Colonic mucosa (tissue), 4 donors: ENCODE results near the gene NAT10. TPM values are rescaled to one million over a fixed set of nuclear protein-coding genes. Genes with fewer than 3 reads are reported as not detected.

Source experiments
- DNase-seq: peaks from one replicate; pipeline ENCODE4 v3.0.0-alpha.2; 2020
- H3K27ac ChIP-seq: fragments of 200-600 bp; one replicate; pipeline ENCODE4 v1.8.0; 2021
- H3K27me3 ChIP-seq: fragments of 200-600 bp; one replicate; pipeline ENCODE4 v1.8.0; 2021
- H3K36me3 ChIP-seq: fragments of 200-600 bp; one replicate; pipeline ENCODE4 v1.8.0; 2021
- H3K4me1 ChIP-seq: fragments of 200-600 bp; one replicate; pipeline ENCODE4 v1.8.0; 2021; ENCODE audit warnings: mild to moderate bottlenecking
- H3K4me3 ChIP-seq: fragments of 200-600 bp; one replicate; pipeline ENCODE4 v1.8.0; 2021
- H3K9ac ChIP-seq, 2 donors: one replicate each; pipeline ENCODE4 v1.7.0; 2013; ENCODE audit warnings: control low read depth in 2 of 2, low read depth in 2 of 2, low read length in 2 of 2
- H3K9me3 ChIP-seq: fragments of 200-600 bp; one replicate; pipeline ENCODE4 v1.8.0; 2021
- intact Hi-C: fragments of 100-400 bp; cut with DNase I; formaldehyde crosslinking; loops from one replicate; pipeline ENCODE4 v1.14.1; 2022
- total RNA-seq, 2 donors: library from RNA; stranded (reverse); fragmentation: NEBNext Ultra II Directional in 1 of 2; extraction: Animal tissue kit (Norgen Biotek cat#: 25700) in 1 of 2; gene quantifications; one replicate each; pipeline ENCODE4 v1.2.1, GENCODE V29; 2021
- TF ChIP-seq, protein P1 (sequence below): fragments of 200-600 bp; IDR thresholded peaks from one replicate; pipeline ENCODE4 v1.8.0; 2022; ENCODE audit warnings: antibody characterized with exemption, mild to moderate bottlenecking
- donor health status: healthy.
- donor health status: DM: no; HTN: no; CAD: no.
- donor health status: DM: no; HTN: no; CAD: no.

The NAT10 gene
- total RNA-seq, 2 donors from 2014 or later, result 24.1 to 48.0 TPM

DNA sequence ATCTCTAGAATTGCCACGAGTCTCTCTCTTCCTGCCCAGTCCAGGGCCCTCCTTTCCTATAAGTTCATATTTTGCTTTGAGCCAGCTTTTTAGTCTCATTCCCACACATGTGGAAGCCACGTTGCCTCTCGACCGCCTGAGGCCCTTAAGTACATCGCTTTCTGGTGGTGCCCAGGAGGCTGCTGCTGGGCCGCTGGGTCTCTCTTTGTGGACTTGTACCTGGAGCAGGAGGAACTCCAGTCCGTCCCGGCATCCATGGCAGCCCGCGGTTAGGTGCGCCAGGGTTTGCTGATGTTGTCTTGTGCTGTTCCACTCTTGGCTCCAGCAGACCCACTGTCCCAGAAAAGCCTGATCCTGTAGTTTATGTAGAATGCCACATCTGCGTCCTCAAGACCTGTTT is 41.0 kb downstream of the NAT10 start:
- Histone ChIP-seq H3K4me3 (no peak overlapping the region), H3K9me3 (no peaks in the 10 kb centered on the region), H3K36me3 (peaks cover 27% of the 10 kb centered on the region), H3K4me1 (no peaks in the 10 kb centered on the region), H3K27ac (no peak overlapping the region), H3K27me3 (no peaks in the 10 kb centered on the region), H3K9ac (no peak overlapping the region)
- no peak for DNase-seq
- intact Hi-C loops, result no loop called here
- TF ChIP-seq, protein P1, sequence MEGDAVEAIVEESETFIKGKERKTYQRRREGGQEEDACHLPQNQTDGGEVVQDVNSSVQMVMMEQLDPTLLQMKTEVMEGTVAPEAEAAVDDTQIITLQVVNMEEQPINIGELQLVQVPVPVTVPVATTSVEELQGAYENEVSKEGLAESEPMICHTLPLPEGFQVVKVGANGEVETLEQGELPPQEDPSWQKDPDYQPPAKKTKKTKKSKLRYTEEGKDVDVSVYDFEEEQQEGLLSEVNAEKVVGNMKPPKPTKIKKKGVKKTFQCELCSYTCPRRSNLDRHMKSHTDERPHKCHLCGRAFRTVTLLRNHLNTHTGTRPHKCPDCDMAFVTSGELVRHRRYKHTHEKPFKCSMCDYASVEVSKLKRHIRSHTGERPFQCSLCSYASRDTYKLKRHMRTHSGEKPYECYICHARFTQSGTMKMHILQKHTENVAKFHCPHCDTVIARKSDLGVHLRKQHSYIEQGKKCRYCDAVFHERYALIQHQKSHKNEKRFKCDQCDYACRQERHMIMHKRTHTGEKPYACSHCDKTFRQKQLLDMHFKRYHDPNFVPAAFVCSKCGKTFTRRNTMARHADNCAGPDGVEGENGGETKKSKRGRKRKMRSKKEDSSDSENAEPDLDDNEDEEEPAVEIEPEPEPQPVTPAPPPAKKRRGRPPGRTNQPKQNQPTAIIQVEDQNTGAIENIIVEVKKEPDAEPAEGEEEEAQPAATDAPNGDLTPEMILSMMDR, result no peak

DNA sequence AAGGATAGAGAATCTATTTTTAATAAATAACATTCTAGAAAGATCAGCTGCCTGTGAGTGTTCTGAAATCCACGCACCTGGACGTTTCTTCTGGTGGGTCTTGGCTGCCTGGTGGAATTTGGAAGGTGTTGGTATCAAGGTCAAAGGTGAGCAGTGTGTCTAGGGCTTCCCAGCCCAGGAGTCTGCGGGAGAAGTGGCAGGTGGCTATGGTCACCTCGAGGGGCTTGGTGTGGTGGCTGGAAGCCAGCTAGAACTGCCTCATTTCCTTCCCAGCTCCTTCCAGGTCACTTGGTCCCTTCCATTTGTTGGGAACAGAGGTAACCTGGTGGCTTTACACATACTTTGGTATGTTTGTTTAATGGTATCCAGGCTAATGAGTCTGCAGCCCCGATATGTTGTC is 41.4 kb downstream of the NAT10 start:
- no peak overlapping the region for H3K4me3 ChIP-seq
- H3K9ac ChIP-seq, result no peak overlapping the region
- intact Hi-C loops, result no loop called here
- no peaks in the 10 kb centered on the region for H3K27me3 ChIP-seq
- no peak for DNase-seq
- H3K27ac ChIP-seq, result no peak overlapping the region
- TF ChIP-seq, protein P1, result no peak
- peaks cover 27% of the 10 kb centered on the region for H3K36me3 ChIP-seq
- no peaks in the 10 kb centered on the region for H3K4me1 ChIP-seq
- H3K9me3 ChIP-seq, result no peaks in the 10 kb centered on the region

DNA sequence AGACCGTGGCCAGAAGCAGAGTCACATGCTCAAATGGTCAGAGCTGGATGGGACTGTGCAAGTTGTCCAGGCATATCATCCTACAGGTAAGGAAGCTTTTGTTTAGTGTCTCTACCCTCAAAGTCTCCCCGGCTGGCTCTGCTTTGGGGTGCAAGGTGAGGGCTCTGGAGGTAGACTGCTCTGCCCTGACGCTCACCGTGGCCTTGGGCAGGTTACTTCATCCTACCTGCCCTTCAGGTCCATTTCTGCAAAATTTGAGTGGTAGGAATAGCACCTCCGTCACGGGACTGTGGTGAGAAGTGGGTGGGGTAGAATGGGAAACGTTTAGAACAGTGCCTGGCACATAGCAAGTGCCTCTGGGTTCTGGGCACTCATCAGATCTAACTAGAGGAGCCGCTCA is 42.2 kb downstream of the NAT10 start:
- Histone ChIP-seq H3K9me3 (no peaks in the 10 kb centered on the region), H3K9ac (no peak overlapping the region), H3K27me3 (no peaks in the 10 kb centered on the region), H3K36me3 (peaks cover 21% of the 10 kb centered on the region), H3K4me3 (no peak overlapping the region), H3K27ac (no peak overlapping the region), H3K4me1 (no peaks in the 10 kb centered on the region)
- DNase-seq, result no peak
- TF ChIP-seq, protein P1, result no peak
- intact Hi-C loops, result no loop called here

DNA sequence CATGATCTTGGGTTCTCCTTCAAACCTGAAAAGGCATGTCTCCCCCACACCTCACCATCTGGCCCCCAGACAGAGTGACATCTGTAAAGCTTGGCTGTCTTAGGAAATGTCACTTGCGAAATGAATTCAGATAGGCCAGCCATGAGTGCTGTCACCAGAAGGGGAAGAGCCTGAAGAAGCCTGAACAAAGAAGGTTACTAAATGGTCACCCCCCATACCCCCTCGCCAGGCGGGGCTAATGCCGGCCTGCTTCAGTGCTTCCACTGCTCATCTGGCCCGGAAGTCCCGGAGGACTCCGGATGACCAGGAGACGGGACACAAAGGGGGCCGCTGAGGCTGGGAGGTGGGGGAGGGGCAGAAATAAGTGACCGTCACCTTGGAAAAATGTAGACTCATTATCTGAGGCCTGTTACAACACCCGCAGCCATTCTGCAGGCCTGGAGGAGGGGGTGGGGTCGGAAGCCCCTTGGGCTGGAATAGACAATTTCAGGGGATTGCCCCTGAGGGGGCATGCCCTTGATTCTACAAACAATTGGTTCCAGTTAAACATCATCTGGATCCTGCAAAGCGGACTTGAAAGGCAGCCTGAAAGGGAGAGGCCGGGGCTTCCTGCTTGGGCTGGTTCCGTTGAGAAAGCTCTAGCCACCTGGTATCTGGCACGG is 43.2 kb downstream of the NAT10 start:
- H3K4me3 ChIP-seq, result no peak overlapping the region
- H3K27me3 ChIP-seq, result no peaks in the 10 kb centered on the region
- TF ChIP-seq, protein P1, result no peak
- H3K4me1 ChIP-seq, result no peaks in the 10 kb centered on the region
- intact Hi-C loops, result no loop called here
- no peak overlapping the region for H3K27ac ChIP-seq
- H3K9me3 ChIP-seq, result no peaks in the 10 kb centered on the region
- H3K9ac ChIP-seq, result no peak overlapping the region
- peaks cover 13% of the 10 kb centered on the region for H3K36me3 ChIP-seq
- DNase-seq, result no peak

DNA sequence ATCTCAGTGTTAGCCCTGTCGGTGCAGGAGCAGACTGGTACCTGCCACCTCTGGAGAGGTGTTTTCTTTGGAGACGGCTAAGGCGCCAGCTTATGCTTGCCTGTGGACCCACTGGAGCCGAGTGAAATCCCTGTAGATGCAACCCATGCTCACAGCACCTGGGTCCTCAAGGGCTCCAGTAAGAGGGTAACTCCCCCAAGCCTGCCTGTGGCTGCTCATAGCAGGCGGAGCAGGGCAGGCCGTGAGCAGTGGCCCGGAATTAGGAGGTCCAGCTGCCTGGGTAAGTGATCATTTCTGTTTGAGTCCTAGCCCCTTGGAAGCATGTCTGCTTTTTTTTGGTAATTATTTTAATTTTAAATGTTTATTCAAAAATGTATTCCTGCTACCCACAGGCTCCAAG is 43.8 kb downstream of the NAT10 start:
- H3K27ac ChIP-seq, result no peak overlapping the region
- H3K27me3 ChIP-seq, result no peaks in the 10 kb centered on the region
- DNase-seq, result no peak
- intact Hi-C loops, result no loop called here
- H3K36me3 ChIP-seq, result peaks cover 13% of the 10 kb centered on the region
- no peak overlapping the region for H3K9ac ChIP-seq
- H3K9me3 ChIP-seq, result no peaks in the 10 kb centered on the region
- no peak overlapping the region for H3K4me3 ChIP-seq
- TF ChIP-seq, protein P1, result no peak
- no peaks in the 10 kb centered on the region for H3K4me1 ChIP-seq
